Transverse colon (tissue), 4 donors: ENCODE measurements around the gene PNPLA1. TPM values are rescaled to one million over a fixed set of nuclear protein-coding genes. Genes with fewer than 3 reads are reported as not detected.

Experiments used
- DNase-seq: peaks from one replicate; pipeline ENCODE4 v3.0.0-alpha.2; 2019
- H3K27ac ChIP-seq, 4 donors: fragments of 200-600 bp; sonication (generic); 2 replicates each; pipeline ENCODE4 v1.5.1; 2016 to 2018; ENCODE audit warnings: inconsistent platforms in 4 of 4
- H3K27me3 ChIP-seq: fragments of 200-600 bp; sonication (generic); 2 replicates; pipeline ENCODE4 v1.5.1; 2017; ENCODE audit warnings: inconsistent platforms
- H3K36me3 ChIP-seq, 4 donors: fragments of 200-600 bp; sonication (generic); 2 replicates each; pipeline ENCODE4 v1.5.1; 2017 to 2019; ENCODE audit warnings: inconsistent platforms in 4 of 4
- H3K4me1 ChIP-seq, 4 donors: fragments of 200-600 bp; sonication (generic); 2 replicates each; pipeline ENCODE4 v1.5.1; 2017 to 2020; ENCODE audit warnings: inconsistent platforms in 4 of 4
- H3K4me3 ChIP-seq, 4 donors: fragments of 200-600 bp; sonication (generic); 1 replicate in 1 of 4; 2 replicates in 3 of 4; pipeline versions ENCODE4 v1.5.1 to v1.6.1; 2017 to 2019; ENCODE audit warnings: inconsistent platforms in 4 of 4
- H3K9me3 ChIP-seq, 2 donors: fragments of 200-600 bp; sonication (generic); 2 replicates each; pipeline ENCODE4 v1.5.1; 2017 to 2019; ENCODE audit warnings: inconsistent platforms in 2 of 2
- CTCF ChIP-seq, 5 experiments: fragments of 200-600 bp in 3 of 5; fragments of 450-650 bp in 2 of 5; sonication (generic) in 3 of 5; IDR thresholded peaks; 1 replicate in 2 of 5; 2 replicates in 3 of 5; pipeline ENCODE4 v1.5.1; 2016 to 2017; ENCODE audit warnings: antibody characterized with exemption in 5 of 5, inconsistent platforms in 3 of 5, mild to moderate bottlenecking in 2 of 5, moderate library complexity in 1 of 5
- EP300 ChIP-seq: sonication (generic); formaldehyde crosslinking; IDR thresholded peaks from one replicate; pipeline ENCODE4 v1.6.1; 2017; ENCODE audit warnings: antibody characterized with exemption, low read depth
- POLR2A ChIP-seq: fragments of 450-650 bp; IDR thresholded peaks from one replicate; pipeline ENCODE4 v1.6.1; 2016; ENCODE audit warnings: antibody characterized with exemption, mild to moderate bottlenecking, moderate library complexity
- POLR2AphosphoS5 ChIP-seq, 3 donors: sonication (generic); formaldehyde crosslinking; IDR thresholded peaks; one replicate each; pipeline ENCODE4 v1.6.1; 2016; ENCODE audit warnings: antibody characterized with exemption in 3 of 3
- WGBS, 2 donors: methylation state at CpG; one replicate each; pipeline ENCODE4 v1.1.5; 2018; ENCODE audit warnings: low coverage in 1 of 2; 5-methylcytosine and 5-hydroxymethylcytosine counted together
- in situ Hi-C, 4 donors: fragments of 200-750 bp; cut with MboI; loops; one replicate each; pipeline versions ENCODE4 v1.15.0 to v1.15.1; 2017; ENCODE audit warnings: low sequenced_read_pairs in 3 of 4, low pct_ligation_motif_present in 1 of 4, low pct_unique_long_range_greater_than_20kb in 1 of 4
- intact Hi-C: fragments of 100-400 bp; cut with DNase I; formaldehyde crosslinking; loops from one replicate; pipeline ENCODE4 v1.15.1; 2023; ENCODE audit warnings: low total_unique reads
- total RNA-seq, 4 donors: library from RNA; depleted of rRNA; stranded (reverse); fragments of >200 nt; gene quantifications; one replicate each; pipeline ENCODE4 v1.1.0, GENCODE V29; 2016

The PNPLA1 gene
- total RNA-seq, 4 donors from 2014 or later, result 0.79 to 1.1 TPM; not detected in 2

- Histone ChIP-seq H3K27ac (no peak overlapping the region), H3K9me3 (no peaks in the 10 kb centered on the region), H3K27me3 (no peaks in the 10 kb centered on the region), H3K4me1 (peaks cover 0 to 13% (median 4%) of the 10 kb centered on the region in 4 donors), H3K36me3 (no peaks in the 10 kb centered on the region), H3K4me3 (no peak overlapping the region)
- in situ Hi-C loops, result no loop called here
- intact Hi-C loops, result no loop called here
- WGBS, 2 donors, result 90% methylated on average over 3 of the region's 3 CpGs
- no peak for DNase-seq
- TF ChIP-seq EP300 (no peak), CTCF (IDR thresholded peaks at IDR 0.05) (no peak), POLR2A (no peak), POLR2AphosphoS5 (IDR thresholded peaks at IDR 0.05) (no peak)
These were observed 26.2 kb upstream of the PNPLA1 start for GRCh38 chr6:36243562-36244212.

GRCh38 chr6:36244641-36245280 is 25.1 kb upstream of the PNPLA1 start:
- in situ Hi-C loops, result no loop called here
- Histone ChIP-seq H3K4me1 (peaks cover 0 to 13% (median 4%) of the 10 kb centered on the region in 4 donors), H3K4me3 (no peak overlapping the region), H3K27ac (no peak overlapping the region), H3K9me3 (no peaks in the 10 kb centered on the region), H3K27me3 (no peaks in the 10 kb centered on the region), H3K36me3 (no peaks in the 10 kb centered on the region)
- DNase-seq, result no peak
- 86 to 90% methylated on average over 5 to 8 of the region's 8 CpGs for WGBS, 2 donors
- TF ChIP-seq POLR2A, result no peak
- TF ChIP-seq CTCF (IDR thresholded peaks at IDR 0.05), result no peak
- no peak for TF ChIP-seq EP300
- no peak for TF ChIP-seq POLR2AphosphoS5 (IDR thresholded peaks at IDR 0.05)
- intact Hi-C loops, result no loop called here

- no peaks in the 10 kb centered on the region for H3K36me3 ChIP-seq
- in situ Hi-C loops (no loop called here), intact Hi-C loops (no loop called here)
- peaks cover 0 to 13% (median 4%) of the 10 kb centered on the region in 4 donors for H3K4me1 ChIP-seq
- no peak for TF ChIP-seq EP300
- TF ChIP-seq CTCF (IDR thresholded peaks at IDR 0.05), result peak in 3 of 5 experiments; percentile 30 to 36 (median 36)
- H3K27me3 ChIP-seq, result no peaks in the 10 kb centered on the region
- no peak overlapping the region for H3K4me3 ChIP-seq
- DNase-seq, result peak; percentile 72
- H3K9me3 ChIP-seq, result no peaks in the 10 kb centered on the region
- WGBS, 2 donors, result 43 to 48% methylated on average over 1 to 8 of the region's 8 CpGs
- H3K27ac ChIP-seq, result no peak overlapping the region
These were observed 24.2 kb upstream of the PNPLA1 start for GRCh38 chr6:36245572-36246061.

DNA sequence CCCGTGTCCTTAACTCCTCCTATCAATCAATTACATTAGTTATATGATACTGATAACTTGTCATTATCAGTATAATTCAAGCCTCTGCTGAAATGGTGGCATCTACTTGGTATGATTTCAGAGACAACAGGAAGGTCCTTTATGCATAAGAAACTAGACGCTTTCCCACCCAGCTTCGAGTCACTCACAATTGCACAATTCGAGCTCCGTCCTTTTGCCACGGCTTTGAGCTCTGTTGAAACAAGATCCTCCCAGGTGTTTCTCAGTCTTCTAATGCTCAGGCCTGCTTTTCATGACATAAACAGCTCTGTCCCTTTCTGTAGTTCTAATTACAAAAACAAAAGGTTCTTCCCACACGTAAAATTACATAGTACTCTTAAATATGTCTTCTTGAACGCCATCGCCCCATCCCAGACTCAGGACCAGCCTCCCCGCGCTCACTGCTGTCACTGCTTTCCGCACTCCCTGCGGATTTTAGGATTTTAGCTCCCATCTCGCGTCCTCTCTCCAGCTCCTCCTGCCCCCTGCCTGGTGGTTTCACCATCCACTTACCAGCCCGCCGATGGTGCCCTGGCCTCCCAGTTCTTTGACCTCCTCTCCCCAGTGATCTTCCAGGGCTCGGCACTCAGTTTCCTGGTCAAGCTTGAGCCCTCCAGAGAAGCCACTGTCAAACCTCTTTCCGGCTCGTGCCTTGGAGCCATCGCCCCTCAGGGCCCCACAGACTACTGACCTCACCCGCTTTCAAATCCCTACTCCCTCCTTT is 23.2 kb upstream of the PNPLA1 start:
- intact Hi-C loops, result no loop called here
- Histone ChIP-seq H3K27me3 (no peaks in the 10 kb centered on the region), H3K9me3 (no peaks in the 10 kb centered on the region), H3K4me1 (peaks cover 0 to 13% (median 4%) of the 10 kb centered on the region in 4 donors), H3K4me3 (no peak overlapping the region), H3K36me3 (no peaks in the 10 kb centered on the region), H3K27ac (no peak overlapping the region)
- DNase-seq, result no peak
- WGBS, 2 donors, result 83 to 90% methylated on average over 9 to 22 of the region's 22 CpGs
- in situ Hi-C loops, result no loop called here
- TF ChIP-seq CTCF (IDR thresholded peaks at IDR 0.05) (no peak), POLR2AphosphoS5 (IDR thresholded peaks at IDR 0.05) (no peak), POLR2A (no peak), EP300 (no peak)
